ENCODE results near the gene CLUH.
A peak's percentile ranks its signal among the peaks of the same experiment; 100 is the strongest.

The CLUH gene

GRCh38 chr17:2718150-2718938 is 6.8 kb upstream of the CLUH start:
- no peak for DNase-seq (ENCODE audit: low spot score)

- DNase-seq (ENCODE audit: low spot score), result no peak
Observed at GRCh38 chr17:2716649-2717048, 5.1 kb upstream of the CLUH start.

DNA sequence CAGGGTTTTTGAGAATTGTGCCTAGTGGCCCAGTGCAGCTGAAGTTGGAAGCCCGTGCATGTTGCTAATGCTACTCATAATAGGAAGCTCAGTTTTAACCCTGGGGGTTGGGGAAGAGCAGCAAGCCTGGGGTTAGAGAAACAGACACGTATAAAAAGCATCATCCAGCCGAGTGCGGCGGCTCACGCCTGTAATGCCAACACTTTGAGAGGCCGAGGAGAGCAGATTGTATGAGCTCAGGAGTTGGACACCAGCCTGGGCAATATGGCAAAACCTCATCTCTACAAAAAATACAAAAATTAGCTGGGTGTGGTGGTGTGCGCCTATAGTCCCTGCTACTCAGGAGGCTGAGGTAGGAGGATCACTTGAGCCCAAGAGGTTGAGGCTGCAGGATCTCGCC is 2.3 kb upstream of the CLUH start:
- DNase-seq (ENCODE audit: low spot score), result peak; percentile 79

- DNase-seq (ENCODE audit: low spot score), result no peak
Observed at GRCh38 chr17:2712300-2713043, 908 bp upstream of the CLUH start.

DNA sequence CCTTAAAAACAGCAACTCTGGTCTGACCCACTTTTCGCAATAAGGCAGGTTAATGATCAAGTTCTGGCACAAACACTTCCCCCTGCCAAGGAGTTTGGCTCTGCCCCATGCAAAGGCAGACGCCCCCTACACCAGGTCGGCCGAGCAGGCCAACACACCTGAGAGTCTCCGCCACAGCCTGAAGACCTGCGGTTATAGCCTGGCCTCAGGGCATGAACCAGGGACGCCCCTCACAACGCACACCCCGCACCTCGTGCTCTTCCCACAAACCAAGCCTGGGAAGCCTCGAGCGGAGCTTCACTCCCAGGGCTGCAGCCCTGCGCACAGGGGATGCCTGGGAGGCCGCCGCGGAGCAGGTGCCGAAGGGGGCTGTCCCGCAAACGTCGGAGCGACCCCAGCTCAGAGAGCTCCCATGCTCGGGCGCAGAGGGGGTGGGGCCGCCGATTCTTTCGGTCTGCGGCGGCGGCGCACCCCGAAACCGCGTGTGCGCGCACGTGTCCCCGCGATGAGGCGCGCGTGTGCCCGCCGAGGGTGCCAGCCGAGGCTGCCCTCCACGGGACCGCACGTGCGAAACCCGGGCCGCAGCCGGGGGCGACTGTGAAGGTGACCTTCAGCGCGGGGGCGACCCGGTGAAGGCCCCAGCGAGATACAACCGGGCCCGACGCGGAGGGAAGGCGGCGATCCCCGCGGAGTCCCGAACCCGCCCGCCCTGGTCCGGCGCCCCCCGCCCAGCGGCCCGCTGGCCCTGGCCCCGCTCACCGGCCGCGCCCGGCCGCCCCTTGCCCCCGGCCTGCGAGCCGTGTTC is 559 bp downstream of the CLUH start:
- DNase-seq (ENCODE audit: low spot score), result no peak

- no peak for DNase-seq (ENCODE audit: low spot score)
Observed at GRCh38 chr17:2710071-2710802, 1.3 kb downstream of the CLUH start.

DNA sequence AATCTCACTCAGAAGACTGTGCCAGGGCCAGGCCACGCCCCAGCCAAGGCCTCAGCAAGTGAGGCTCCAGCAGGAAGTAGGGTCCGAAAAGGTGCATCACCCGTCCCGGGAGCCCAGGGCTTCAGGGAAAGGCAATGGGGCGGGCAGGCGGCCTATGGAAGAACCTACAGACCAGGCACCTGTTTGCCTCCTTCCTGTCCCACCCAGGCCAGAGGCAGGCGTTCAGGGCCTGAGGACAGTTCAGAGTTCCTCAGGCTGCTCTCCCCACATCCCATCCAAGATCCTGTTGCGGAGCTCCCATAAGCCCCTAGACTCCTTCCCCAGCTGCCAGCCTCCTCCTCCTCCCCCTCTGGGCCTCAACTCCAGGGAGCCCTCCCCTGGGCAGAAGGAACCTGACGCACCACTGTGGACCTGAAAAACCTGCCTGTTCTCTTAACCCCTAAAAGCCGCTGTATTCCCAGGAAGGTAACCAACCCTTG is 2.3 kb downstream of the CLUH start:
- no peak for DNase-seq (ENCODE audit: low spot score)

GRCh38 chr17:2708585-2709182 is 2.9 kb downstream of the CLUH start:
- no peak for DNase-seq (ENCODE audit: low spot score)

DNA sequence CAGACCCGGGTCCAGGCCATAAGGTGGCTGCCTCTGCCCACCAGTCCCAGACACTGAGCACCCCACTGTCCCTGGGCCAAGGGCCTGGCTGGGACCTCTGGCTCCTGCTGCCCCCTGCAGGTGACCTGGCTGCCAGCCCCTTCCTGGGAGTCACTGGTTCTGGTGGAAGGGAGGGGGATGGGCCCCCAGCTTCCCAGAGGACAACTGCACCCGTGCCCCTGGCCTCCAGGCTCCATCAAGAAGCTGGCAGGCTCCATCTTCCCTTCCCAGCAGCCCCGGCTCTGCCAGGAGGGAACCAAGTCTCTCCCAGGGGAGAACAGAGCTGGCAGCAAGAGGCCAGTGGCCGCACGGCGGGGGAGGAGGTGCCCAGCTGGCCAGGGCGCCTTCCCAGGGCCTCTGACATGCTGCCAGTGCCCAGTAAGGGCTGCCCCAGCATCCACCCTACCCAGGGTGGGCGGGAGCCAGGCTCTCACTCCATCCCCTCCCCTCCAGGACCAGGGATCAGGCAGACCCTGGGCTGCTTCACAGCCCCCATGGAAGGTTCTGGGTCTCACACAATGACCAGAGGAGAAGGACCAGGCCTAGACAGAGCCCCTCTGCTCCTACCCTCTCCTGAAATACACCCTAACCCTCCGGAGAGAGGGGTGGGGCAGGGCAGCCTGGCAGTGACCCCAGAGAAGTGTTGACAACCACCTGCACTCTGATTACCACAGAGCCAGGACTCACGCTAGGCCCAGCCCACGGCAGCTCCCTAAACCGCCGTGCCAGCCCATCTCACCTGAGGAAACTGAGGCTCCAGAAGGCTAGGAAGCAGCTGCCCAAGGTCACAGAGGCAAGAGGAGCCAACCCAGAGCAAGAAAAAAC is 3.6 kb downstream of the CLUH start:
- peak; percentile 45 for DNase-seq (ENCODE audit: low spot score)

DNA sequence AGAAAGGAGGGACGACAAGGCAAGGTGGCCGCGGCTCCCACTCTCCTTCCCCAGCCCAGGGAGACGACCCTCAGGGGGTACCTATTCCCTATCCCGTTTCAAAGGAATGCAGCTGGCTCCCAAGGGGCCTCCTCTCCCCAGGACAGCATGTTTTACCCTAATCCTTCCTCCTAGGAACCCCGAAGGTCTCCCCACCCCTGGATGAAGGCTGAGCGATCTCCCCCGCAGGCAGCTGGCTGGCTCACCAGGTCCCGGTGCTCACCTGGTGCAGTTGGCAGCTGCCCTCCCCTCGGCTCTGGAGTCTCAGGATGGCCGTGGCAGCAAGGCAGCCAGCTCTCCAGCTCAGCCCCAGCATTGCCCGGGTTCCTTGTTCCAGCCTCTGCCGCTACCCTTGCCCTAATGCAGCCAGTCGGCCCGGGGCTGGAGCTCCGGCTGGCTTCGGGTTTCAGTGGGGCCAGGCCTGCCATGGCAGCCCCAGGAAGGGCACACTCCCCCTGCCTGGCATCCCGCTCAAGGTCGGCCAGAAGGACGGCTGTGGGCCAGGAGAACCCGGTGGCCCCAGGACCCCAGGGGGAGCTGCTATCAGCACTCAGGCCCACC is 4.6 kb downstream of the CLUH start:
- no peak for DNase-seq (ENCODE audit: low spot score)

GRCh38 chr17:2705888-2706795 is 5.4 kb downstream of the CLUH start:
- no peak for DNase-seq (ENCODE audit: low spot score)

GRCh38 chr17:2705263-2705662 is 6.3 kb downstream of the CLUH start:
- DNase-seq (ENCODE audit: low spot score), result no peak

DNA sequence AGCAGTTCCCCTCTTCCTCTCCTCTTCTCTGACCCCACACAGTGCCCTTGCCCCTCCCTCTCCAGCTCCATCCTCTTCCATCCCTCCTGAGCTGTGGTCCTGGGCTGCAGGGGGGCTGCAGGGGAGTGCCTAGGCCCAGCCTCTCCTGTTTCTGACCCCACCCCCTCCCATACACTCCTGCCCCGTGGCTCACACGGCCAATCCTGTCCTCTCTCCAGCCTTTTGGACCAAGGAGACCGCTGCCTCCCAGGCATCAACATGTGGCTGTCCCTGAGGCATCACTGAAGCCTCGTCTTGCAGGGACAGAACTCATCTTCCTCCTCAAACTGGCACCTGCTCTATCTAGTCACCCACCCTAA is 6.7 kb downstream of the CLUH start:
- DNase-seq (ENCODE audit: low spot score), result no peak

- DNase-seq (ENCODE audit: low spot score), result no peak
Observed at GRCh38 chr17:2704031-2704889, 7.3 kb downstream of the CLUH start.

- no peak for DNase-seq (ENCODE audit: low spot score)
Observed at GRCh38 chr17:2703606-2704005, 8.0 kb downstream of the CLUH start.

- DNase-seq (ENCODE audit: low spot score), result no peak
Observed at GRCh38 chr17:2703181-2703580, 8.4 kb downstream of the CLUH start.

- no peak for DNase-seq (ENCODE audit: low spot score)
Observed at GRCh38 chr17:2701996-2702741, 9.4 kb downstream of the CLUH start.
